ENCODE measurements around the gene COL12A1.

DNA sequence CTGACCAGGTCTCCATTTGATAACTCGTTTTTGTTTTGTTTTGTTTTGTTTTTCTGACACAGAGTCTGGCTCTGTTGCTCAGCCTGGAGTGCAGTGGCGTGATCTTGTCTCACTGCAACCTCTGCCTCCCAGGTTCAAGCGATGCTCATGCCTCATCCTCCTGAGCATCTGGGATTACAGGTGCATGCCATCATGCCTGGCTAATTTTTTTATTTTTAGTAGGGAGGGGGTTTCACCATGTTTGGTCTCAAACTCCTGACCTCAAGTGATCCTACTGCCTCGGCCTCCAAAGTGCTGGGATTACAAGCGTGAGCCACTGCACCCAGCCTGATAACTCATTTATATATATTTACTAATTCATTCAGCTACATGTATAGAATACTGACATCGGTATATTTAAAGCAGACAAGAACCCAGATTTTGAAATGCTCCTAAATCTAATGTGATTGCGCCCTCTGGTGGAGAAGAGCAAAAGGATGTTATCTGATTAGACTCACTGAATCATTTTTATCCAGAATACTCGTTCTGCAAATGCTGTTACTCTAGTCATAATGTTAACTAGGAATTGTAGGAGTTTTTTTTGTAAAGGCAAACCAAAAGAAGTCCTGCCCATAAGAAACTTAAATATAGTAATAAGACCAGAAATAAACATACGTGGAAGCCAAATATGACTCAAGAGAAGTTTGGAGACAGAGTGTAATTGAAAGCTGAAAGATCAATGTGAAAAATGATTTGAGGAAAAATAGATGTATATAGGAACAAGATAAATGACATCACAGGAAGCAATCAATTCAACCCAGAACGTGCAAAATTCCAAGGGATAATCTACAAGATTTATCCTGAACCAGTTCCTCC, 5.3 kb upstream of the COL12A1 start:
- TF ChIP-seq CTCF (IDR thresholded peaks at IDR 0.05; ENCODE audit: poor library complexity) = peak; percentile 85
- TF ChIP-seq EZH2 (IDR thresholded peaks at IDR 0.05; ENCODE audit: borderline replicate concordance) = no peak
